H1 (cell line): Measurements from ENCODE around the gene LARP1. TPM values are rescaled to one million over a fixed set of nuclear protein-coding genes. Genes with fewer than 3 reads are reported as not detected.

ENCODE experiments used
- CTCF ChIA-PET: fragments of 300-600 bp; sonication (Branson Sonifier 250); formaldehyde crosslinking; loops from one replicate; lab custom pipeline; 2021; ENCODE audit not compliant: partially characterized antibody; lab: Charles Lee
- POLR2A ChIA-PET: fragments of 300-600 bp; sonication (Branson Sonifier 250); formaldehyde crosslinking; loops from one replicate; lab custom pipeline; 2021; ENCODE audit warnings: inconsistent platforms; ENCODE audit not compliant: partially characterized antibody; lab: Charles Lee
- DNase-seq, 2 experiments: peaks; one replicate each; pipeline versions ENCODE4 v3.0.0 to v3.0.0-alpha.2; 2010 to 2022; ENCODE audit warnings: low spot score in 2 of 2, low read depth in 1 of 2, mixed read lengths in 1 of 2
- FAIRE-seq: peaks from 2 replicates; lab custom pipeline; 2011; peaks lifted over from hg19 to GRCh38; lab: Jason Lieb, UNC
- H2AFZ ChIP-seq: 2 replicates; pipeline ENCODE4 v1.8.1; 2012; ENCODE audit warnings: low read length, inconsistent platforms
- H2AK5ac ChIP-seq: 2 replicates; pipeline ENCODE4 v1.6.1; 2013; ENCODE audit warnings: low read depth, low read length
- H2BK120ac ChIP-seq: replicated peaks from 2 replicates; pipeline ENCODE3; 2013; ENCODE audit warnings: low read depth, low read length, inconsistent platforms
- H2BK12ac ChIP-seq: 2 replicates; pipeline ENCODE4 v1.6.1; 2013; ENCODE audit warnings: low read depth, low read length
- H2BK15ac ChIP-seq: 2 replicates; pipeline ENCODE4 v1.6.1; 2013; ENCODE audit warnings: low read length
- H2BK20ac ChIP-seq: 2 replicates; pipeline ENCODE4 v1.6.1; 2013; ENCODE audit warnings: low read length
- H2BK5ac ChIP-seq: 2 replicates; pipeline ENCODE4 v1.6.1; 2013; ENCODE audit warnings: low read depth, low read length
- H3K14ac ChIP-seq: 2 replicates; pipeline ENCODE4 v1.6.1; 2013; ENCODE audit warnings: inconsistent platforms; ENCODE audit not compliant: insufficient read length
- H3K18ac ChIP-seq: 2 replicates; pipeline ENCODE4 v1.6.1; 2013; ENCODE audit warnings: low read length; ENCODE audit errors: extremely low read depth
- H3K23ac ChIP-seq: 2 replicates; pipeline ENCODE4 v1.6.1; 2013; ENCODE audit warnings: inconsistent platforms; ENCODE audit not compliant: insufficient read length
- H3K23me2 ChIP-seq: 2 replicates; pipeline ENCODE4 v1.6.1; 2013; ENCODE audit warnings: low read depth, low read length
- H3K27ac ChIP-seq: 2 replicates; pipeline ENCODE4 v1.6.1; 2011; ENCODE audit warnings: low read depth, low read length, inconsistent platforms
- H3K27me3 ChIP-seq, 4 experiments: replicated peaks in 1 of 4; 1 replicate in 1 of 4; 2 replicates in 3 of 4; pipeline versions ENCODE4 v1.6.1 to v1.8.1; 2011 to 2013; ENCODE audit warnings: low read length in 3 of 4, mild to moderate bottlenecking in 3 of 4, inconsistent platforms in 2 of 4, mixed read lengths in 2 of 4, moderate library complexity in 1 of 4; ENCODE audit not compliant: control insufficient read depth in 3 of 4, insufficient read depth in 3 of 4; ENCODE audit errors: extremely low read depth in 1 of 4
- H3K36me3 ChIP-seq, 4 experiments: 2 replicates each; pipeline versions ENCODE4 v1.6.1 to v1.8.1; 2011 to 2013; ENCODE audit warnings: mild to moderate bottlenecking in 4 of 4, low read length in 3 of 4, moderate library complexity in 2 of 4, control low read depth in 1 of 4, inconsistent platforms in 1 of 4; ENCODE audit not compliant: insufficient read depth in 4 of 4, control insufficient read depth in 2 of 4
- H3K4ac ChIP-seq: replicated peaks from 2 replicates; pipeline ENCODE3; 2013; ENCODE audit warnings: low read length, low read depth, mixed read lengths, inconsistent platforms; ENCODE audit not compliant: insufficient read length
- H3K4me1 ChIP-seq, 4 experiments: replicated peaks in 1 of 4; 1 replicate in 1 of 4; 2 replicates in 3 of 4; pipeline versions ENCODE4 v1.6.1 to v1.8.1; 2011 to 2013; ENCODE audit warnings: low read length in 3 of 4, inconsistent platforms in 2 of 4, mixed read lengths in 1 of 4; ENCODE audit not compliant: insufficient read depth in 4 of 4, control insufficient read depth in 3 of 4
- H3K4me2 ChIP-seq, 2 experiments: 2 replicates each; pipeline versions ENCODE4 v1.6.1 to v1.8.1; 2011 to 2013; ENCODE audit warnings: low read depth in 2 of 2, low read length in 2 of 2, control low read depth in 1 of 2, inconsistent platforms in 1 of 2, mild to moderate bottlenecking in 1 of 2; ENCODE audit not compliant: insufficient read depth in 1 of 2
- H3K4me3 ChIP-seq, 4 experiments: fragments of 200-600, 300-600 bp in 1 of 4; sonication (generic), shearing (Covaris generic), sonication (Bioruptor Twin) in 1 of 4; 2 replicates each; pipeline versions ENCODE4 v1.5.1 to v1.8.1; 2011 to 2016; ENCODE audit warnings: low read length in 4 of 4, low read depth in 3 of 4, control low read depth in 2 of 4, inconsistent platforms in 2 of 4, mild to moderate bottlenecking in 2 of 4, mixed read lengths in 1 of 4, moderate library complexity in 1 of 4; ENCODE audit not compliant: insufficient read depth in 2 of 4; ENCODE audit errors: extremely low read depth in 1 of 4
- H3K56ac ChIP-seq: replicated peaks from 2 replicates; pipeline ENCODE3; 2013; ENCODE audit warnings: low read depth, mild to moderate bottlenecking, mixed read lengths, low read length, inconsistent platforms; ENCODE audit not compliant: insufficient read length
- H3K79me1 ChIP-seq: 2 replicates; pipeline ENCODE4 v1.6.1; 2013; ENCODE audit warnings: low read depth, low read length, control low read depth
- H3K79me2 ChIP-seq, 2 experiments: 2 replicates each; pipeline versions ENCODE4 v1.6.1 to v1.8.1; 2012 to 2013; ENCODE audit warnings: low read length in 2 of 2, mild to moderate bottlenecking in 2 of 2, inconsistent platforms in 1 of 2; ENCODE audit not compliant: insufficient read depth in 2 of 2, control insufficient read depth in 1 of 2
- H3K9ac ChIP-seq, 4 experiments: replicated peaks in 1 of 4; 1 replicate in 1 of 4; 2 replicates in 3 of 4; pipeline versions ENCODE4 v1.6.1 to v1.8.1; 2011 to 2013; ENCODE audit warnings: low read depth in 3 of 4, low read length in 3 of 4, control low read depth in 2 of 4, mild to moderate bottlenecking in 2 of 4, moderate library complexity in 2 of 4, inconsistent platforms in 1 of 4; ENCODE audit errors: extremely low read depth in 1 of 4
- H3K9me3 ChIP-seq, 2 experiments: 2 replicates each; pipeline versions ENCODE4 v1.6.1 to v1.8.1; 2012 to 2013; ENCODE audit warnings: mild to moderate bottlenecking in 2 of 2, moderate library complexity in 2 of 2, control low read depth in 1 of 2, inconsistent platforms in 1 of 2, low read depth in 1 of 2, low read length in 1 of 2, mixed read lengths in 1 of 2; ENCODE audit not compliant: insufficient read depth in 2 of 2
- H4K20me1 ChIP-seq, 2 experiments: replicated peaks in 1 of 2; 2 replicates each; pipeline versions ENCODE3 to v1.8.1; 2011 to 2013; ENCODE audit warnings: inconsistent platforms in 2 of 2, low read length in 2 of 2, mild to moderate bottlenecking in 1 of 2; ENCODE audit not compliant: insufficient read depth in 2 of 2, control insufficient read depth in 1 of 2
- H4K5ac ChIP-seq: 2 replicates; pipeline ENCODE4 v1.6.1; 2013; ENCODE audit warnings: low read length, low read depth, mixed read lengths, inconsistent platforms; ENCODE audit not compliant: insufficient read length
- H4K8ac ChIP-seq: 2 replicates; pipeline ENCODE4 v1.8.0; 2013; ENCODE audit warnings: mild to moderate bottlenecking, moderate library complexity, low read length, inconsistent platforms; ENCODE audit not compliant: insufficient read depth; ENCODE audit errors: extremely low read depth
- H4K91ac ChIP-seq: replicated peaks from 2 replicates; pipeline ENCODE3; 2013; ENCODE audit warnings: low read length, mixed read lengths, inconsistent platforms; ENCODE audit not compliant: insufficient read length
- CTCF ChIP-seq, 3 experiments: IDR thresholded peaks; 1 replicate in 2 of 3; 2 replicates in 1 of 3; pipeline versions ENCODE4 v1.5.1 to v1.6.1; 2011; ENCODE audit warnings: low read length in 3 of 3, mild to moderate bottlenecking in 3 of 3, inconsistent platforms in 2 of 3, low read depth in 1 of 3, moderate library complexity in 1 of 3; ENCODE audit not compliant: insufficient read depth in 1 of 3; ENCODE audit errors: control extremely low read depth in 1 of 3
- TCF12 ChIP-seq: IDR thresholded peaks from 2 replicates; pipeline ENCODE4 v1.6.1; 2011; ENCODE audit warnings: low read depth, mild to moderate bottlenecking, low read length
- WGBS, 2 experiments: shearing (Covaris generic) in 1 of 2; methylation state at CpG; one replicate each; pipeline versions ENCODE4 v1.1.6 to v1.1.7; 2013 to 2015; ENCODE audit warnings: low lambda C conversion rate in 2 of 2, mixed read lengths in 2 of 2, inconsistent platforms in 1 of 2, low coverage in 1 of 2, missing lambda C conversion rate in 1 of 2; ENCODE audit not compliant: insufficient replicate concordance in 2 of 2, insufficient coverage in 1 of 2, insufficient read length in 1 of 2; ENCODE audit errors: extremely low coverage in 1 of 2, missing lambda C conversion rate in 1 of 2; 5-methylcytosine and 5-hydroxymethylcytosine counted together
- polyA plus RNA-seq, 7 experiments: library from polyadenylated mRNA; depleted of rRNA in 3 of 7; stranded (reverse) in 5 of 7; unstranded in 2 of 7; fragments of >200 nt in 5 of 7; fragments of 200-250 nt in 2 of 7; gene quantifications; 1 replicate in 5 of 7; 2 replicates in 1 of 7; 4 replicates in 1 of 7; pipeline versions ENCODE4 v1.2.1 to v1.2.3, GENCODE V29; 2011 to 2013; ENCODE audit warnings: missing spikeins in 2 of 7, mixed read lengths in 2 of 7
- total RNA-seq: library from RNA; stranded (reverse); fragmentation: NEBNext Ultra II Directional; extraction: Animal tissue kit (Norgen Biotek cat#: 25700); gene quantifications from 2 replicates; pipeline ENCODE4 v1.2.1, GENCODE V29; 2021

The LARP1 gene
- total and polyA plus RNA-seq, 2 of the 8 experiments (the other 6 are each of a cell fraction or from before 2014, with no cell fraction given) = 106 to 422 TPM

- H4K91ac ChIP-seq = no peak overlapping the region
- H3K4me1 ChIP-seq = peaks cover 0 to 6% (median 1%) of the 10 kb centered on the region in 4 experiments; a peak in 4 of 7 replicates
- no peak overlapping the region for H2BK20ac ChIP-seq
- no peak overlapping the region for H3K27ac ChIP-seq
- H2BK120ac ChIP-seq = no peak overlapping the region
- no peak overlapping the region for H4K8ac ChIP-seq
- no peak overlapping the region for H4K5ac ChIP-seq
- no peak overlapping the region for H2BK12ac ChIP-seq
- H3K79me1 ChIP-seq = no peaks in the 10 kb centered on the region; the same call in none of the 2 replicates
- no peak overlapping the region for H3K4me2 ChIP-seq
- no peak overlapping the region for H2AFZ ChIP-seq
- H3K23ac ChIP-seq = no peak overlapping the region
- H3K79me2 ChIP-seq = no peaks in the 10 kb centered on the region
- H3K9me3 ChIP-seq = no peaks in the 10 kb centered on the region
- H3K4ac ChIP-seq = no peak overlapping the region
- H3K9ac ChIP-seq = no peak overlapping the region
- H3K18ac ChIP-seq = no peak overlapping the region
- H3K4me3 ChIP-seq = no peak overlapping the region
- 85% methylated on average over 4 of the region's 4 CpGs; no CpG with 5 or more reads in 1 of the 2 experiments for whole genome bisulfite sequencing, 2 experiments
- H2AK5ac ChIP-seq = 0 out of 2 replicates have a peak overlapping the region, but pooled peaks have one; percentile 65
- H3K56ac ChIP-seq = no peak overlapping the region
- peaks cover 0 to 3% of the 10 kb centered on the region in 2 experiments for H4K20me1 ChIP-seq
- H3K27me3 ChIP-seq = no peaks in the 10 kb centered on the region
- no peaks in the 10 kb centered on the region; a peak in 1 of 8 replicates for H3K36me3 ChIP-seq
- POLR2A ChIA-PET = interaction anchor here (0.9 to 1.9 kb wide), 8 partner anchors 9 to 94 kb away, joined by 3 to 7 read pairs (median 4); no protein-coding TSS in a partner anchor
- FAIRE-seq (no peak), DNase-seq (no peak)
- H2BK5ac ChIP-seq = no peak overlapping the region
- H3K14ac ChIP-seq = no peak overlapping the region
- no peaks in the 10 kb centered on the region for H3K23me2 ChIP-seq
- no peak overlapping the region for H2BK15ac ChIP-seq
- CTCF ChIA-PET = interaction anchor here (0.8 to 1.5 kb wide), 4 partner anchors 8 to 30 kb away, joined by 3 to 5 read pairs (median 4); no protein-coding TSS in a partner anchor
- TF ChIP-seq TCF12 = no peak
- TF ChIP-seq CTCF (IDR thresholded peaks at IDR 0.05; ENCODE audit: control extremely low read depth in 1 of 3, insufficient read depth in 1 of 3, low read depth in 1 of 3, low read length in 3 of 3) = no peak
These were observed 13.8 kb upstream of the LARP1 start for GRCh38 chr5:154741415-154741814.
